NT2/D1 (cell line): ENCODE results near the gene ATOH7.
"Not testable (repeated sequence)": the region's sequence is repeated elsewhere in the genome, so short reads cannot be mapped to it uniquely, and the experiment has no call there.

ENCODE experiments used
- DNase-seq: peaks from one replicate; pipeline ENCODE4 v3.0.0-alpha.2; 2011; ENCODE audit warnings: low read depth, low spot score
- H3K27me3 ChIP-seq: 2 replicates; pipeline ENCODE4 v1.6.0; 2011; ENCODE audit warnings: mild to moderate bottlenecking; ENCODE audit not compliant: insufficient read length, insufficient read depth
- H3K36me3 ChIP-seq: 2 replicates; pipeline ENCODE4 v1.6.1; 2011; ENCODE audit warnings: mild to moderate bottlenecking, low read length, mixed read lengths; ENCODE audit not compliant: insufficient read depth, insufficient read length
- H3K4me1 ChIP-seq: 2 replicates; pipeline ENCODE4 v1.5.1; 2011; ENCODE audit not compliant: insufficient read depth, insufficient read length
- H3K4me3 ChIP-seq: 2 replicates; pipeline ENCODE4 v1.5.1; 2011; ENCODE audit warnings: low read depth; ENCODE audit not compliant: insufficient read length
- H3K9ac ChIP-seq: 2 replicates; pipeline ENCODE4 v1.6.0; 2011; ENCODE audit warnings: low read depth; ENCODE audit not compliant: insufficient read length
- H3K9me3 ChIP-seq: 2 replicates; pipeline ENCODE4 v1.5.1; 2011; ENCODE audit warnings: mild to moderate bottlenecking, low read length; ENCODE audit not compliant: insufficient read depth
- SUZ12 ChIP-seq: IDR thresholded peaks from 2 replicates; pipeline ENCODE4 v1.6.1; 2011; ENCODE audit not compliant: insufficient read length, insufficient read depth; ENCODE audit errors: extremely low read depth
- YY1 ChIP-seq: IDR thresholded peaks from 2 replicates; pipeline ENCODE4 v1.6.1; 2011; ENCODE audit not compliant: insufficient read length, insufficient read depth
- ZNF274 ChIP-seq: IDR thresholded peaks from 2 replicates; pipeline ENCODE4 v1.6.1; 2011; ENCODE audit warnings: mild to moderate bottlenecking, low read depth, low read length

ATOH7 gene

GRCh38 chr10:68247931-68248330, 16.0 kb upstream of the ATOH7 start:
- Histone ChIP-seq H3K9ac (no peak overlapping the region), H3K4me1 (no peaks in the 10 kb centered on the region), H3K27me3 (peaks cover 22% of the 10 kb centered on the region), H3K36me3 (no peaks in the 10 kb centered on the region), H3K4me3 (no peak overlapping the region), H3K9me3 (no peaks in the 10 kb centered on the region)
- DNase-seq: no peak
- TF ChIP-seq SUZ12: no peak
- TF ChIP-seq ZNF274: no peak
- no peak for TF ChIP-seq YY1

GRCh38 chr10:68246397-68246796, 14.5 kb upstream of the ATOH7 start:
- H3K9ac ChIP-seq, H3K4me3 ChIP-seq, DNase-seq, H3K4me1 ChIP-seq, H3K9me3 ChIP-seq, H3K36me3 ChIP-seq: not testable (repeated sequence)
- peaks cover 16% of the 10 kb centered on the region for H3K27me3 ChIP-seq

DNA sequence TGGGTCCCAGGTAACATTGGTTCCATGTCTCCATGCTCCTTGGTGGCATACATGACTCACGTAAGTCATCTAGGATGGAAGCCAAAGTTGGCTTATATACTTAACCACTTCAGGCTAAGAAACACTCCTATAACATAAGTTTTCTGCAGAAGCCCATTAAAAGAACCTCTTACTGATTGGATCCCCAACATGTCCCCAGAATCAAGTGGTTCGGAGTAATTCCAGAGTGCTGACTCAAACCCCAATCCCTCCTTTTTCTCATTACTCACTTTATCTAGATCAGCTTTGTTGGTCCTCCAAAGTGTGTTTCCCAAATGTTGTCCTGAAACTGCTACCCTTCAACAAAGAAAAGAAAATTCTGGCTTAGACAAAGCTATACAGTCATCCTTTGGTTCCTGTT, 10.1 kb upstream of the ATOH7 start:
- H3K27me3 ChIP-seq: no peaks in the 10 kb centered on the region
- no peak for TF ChIP-seq YY1
- no peak for TF ChIP-seq ZNF274
- no peak for TF ChIP-seq SUZ12
- H3K36me3 ChIP-seq: no peaks in the 10 kb centered on the region
- DNase-seq: no peak
- no peak overlapping the region for H3K9ac ChIP-seq
- H3K9me3 ChIP-seq: no peaks in the 10 kb centered on the region
- no peaks in the 10 kb centered on the region for H3K4me1 ChIP-seq
- H3K4me3 ChIP-seq: no peak overlapping the region

- H3K9me3 ChIP-seq: no peaks in the 10 kb centered on the region
- H3K9ac ChIP-seq: no peak overlapping the region
- H3K36me3 ChIP-seq: no peaks in the 10 kb centered on the region
- H3K4me3 ChIP-seq: no peak overlapping the region
- TF ChIP-seq YY1 (no peak), SUZ12 (no peak), ZNF274 (no peak)
- no peak for DNase-seq
- no peaks in the 10 kb centered on the region for H3K4me1 ChIP-seq
- no peaks in the 10 kb centered on the region for H3K27me3 ChIP-seq
Measured at GRCh38 chr10:68239596-68240150, 7.8 kb upstream of the ATOH7 start.

- Histone ChIP-seq H3K9ac (no peak overlapping the region), H3K9me3 (no peaks in the 10 kb centered on the region), H3K4me1 (no peaks in the 10 kb centered on the region), H3K27me3 (no peaks in the 10 kb centered on the region), H3K4me3 (no peak overlapping the region), H3K36me3 (no peaks in the 10 kb centered on the region)
- no peak for DNase-seq
- no peak for TF ChIP-seq SUZ12
- TF ChIP-seq ZNF274: no peak
- no peak for TF ChIP-seq YY1
Measured at GRCh38 chr10:68239069-68239468, 7.2 kb upstream of the ATOH7 start.

GRCh38 chr10:68238371-68238770, 6.5 kb upstream of the ATOH7 start:
- TF ChIP-seq ZNF274: no peak
- TF ChIP-seq YY1: no peak
- H3K9me3 ChIP-seq: no peaks in the 10 kb centered on the region
- no peaks in the 10 kb centered on the region for H3K4me1 ChIP-seq
- no peak overlapping the region for H3K9ac ChIP-seq
- H3K36me3 ChIP-seq: no peaks in the 10 kb centered on the region
- peaks cover 1% of the 10 kb centered on the region for H3K27me3 ChIP-seq
- no peak for DNase-seq
- H3K4me3 ChIP-seq: no peak overlapping the region

- H3K4me1 ChIP-seq: no peaks in the 10 kb centered on the region
- no peak overlapping the region for H3K9ac ChIP-seq
- H3K36me3 ChIP-seq: no peaks in the 10 kb centered on the region
- peaks cover 12% of the 10 kb centered on the region for H3K27me3 ChIP-seq
- TF ChIP-seq ZNF274 (no peak), SUZ12 (no peak)
- no peaks in the 10 kb centered on the region for H3K9me3 ChIP-seq
- no peak overlapping the region for H3K4me3 ChIP-seq
- DNase-seq: no peak
Measured at GRCh38 chr10:68237173-68237572, 5.3 kb upstream of the ATOH7 start.

DNA sequence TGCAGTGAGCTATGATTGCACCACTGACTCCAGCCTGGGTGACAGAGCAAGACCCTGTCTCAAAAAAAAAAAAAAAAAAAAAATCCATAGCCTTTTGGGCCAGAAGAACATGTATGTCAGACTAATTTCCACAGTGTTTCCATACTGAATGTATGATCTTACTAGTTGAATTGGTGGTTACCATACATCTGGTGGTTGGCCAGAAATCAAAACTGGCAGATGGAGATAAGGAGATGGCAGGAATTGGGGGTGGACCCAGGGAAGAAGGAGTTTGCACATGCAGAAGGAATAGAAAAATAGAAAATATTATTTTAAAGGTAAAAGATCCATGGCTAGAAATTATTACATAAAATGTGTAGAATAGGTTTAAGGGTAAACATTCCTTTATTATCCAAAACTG, 3.7 kb upstream of the ATOH7 start:
- no peak overlapping the region for H3K9ac ChIP-seq
- DNase-seq: no peak
- no peaks in the 10 kb centered on the region for H3K9me3 ChIP-seq
- no peak for TF ChIP-seq YY1
- TF ChIP-seq ZNF274: no peak
- TF ChIP-seq SUZ12: no peak
- H3K4me3 ChIP-seq: no peak overlapping the region
- no peaks in the 10 kb centered on the region for H3K4me1 ChIP-seq
- no peaks in the 10 kb centered on the region for H3K36me3 ChIP-seq
- peaks cover 22% of the 10 kb centered on the region for H3K27me3 ChIP-seq
